GM12878 (cell line): ENCODE data around the gene PDE9A. TPM values are rescaled to one million over a fixed set of nuclear protein-coding genes. Genes with fewer than 3 reads are reported as not detected.

Experiments
- ATAC-seq: fragments of 200-7000 bp; cut with Tn5 transposase; 3 replicates; pipeline ENCODE4 v1.9.1; 2020; ENCODE audit warnings: mild to moderate bottlenecking, moderate library complexity
- BruUV-seq: library from RNA; stranded (reverse); fragments of 400-500 nt; replicated peaks from 2 replicates; lab custom pipeline; 2021; lab: Mats Ljungman, UMichigan
- CTCF ChIA-PET: fragments of 300-600 bp; sonication (Branson Sonifier 250); formaldehyde crosslinking; extraction: SDS; loops from one replicate; lab custom pipeline; 2021; ENCODE audit warnings: inconsistent platforms; lab: Yijun Ruan, JAX
- POLR2A ChIA-PET: fragments of 350-600 bp; formaldehyde crosslinking; extraction: SDS; loops from one replicate; lab custom pipeline; 2021; ENCODE audit warnings: inconsistent platforms; lab: Charles Lee
- RAD21 ChIA-PET: fragments of 300-600 bp; sonication (Branson Sonifier 250); formaldehyde crosslinking; loops from one replicate; lab custom pipeline; 2023; ENCODE audit warnings: antibody characterized with exemption; ENCODE audit not compliant: unreplicated experiment; lab: Charles Lee
- SMC1A ChIA-PET: fragments of 300-600 bp; sonication (Branson Sonifier 250); formaldehyde crosslinking; loops from one replicate; lab custom pipeline; 2023; ENCODE audit not compliant: unreplicated experiment, uncharacterized antibody; lab: Charles Lee
- DNase-seq: peaks from one replicate; pipeline ENCODE4 v3.0.0-alpha.2; 2011; ENCODE audit warnings: low read depth, low spot score
- FAIRE-seq: peaks from 3 replicates; lab custom pipeline; 2011; peaks lifted over from hg19 to GRCh38; lab: Jason Lieb, UNC
- H2AFZ ChIP-seq: 2 replicates; pipeline ENCODE4 v1.6.0; 2011; ENCODE audit warnings: low read depth, low read length, control low read depth; ENCODE audit not compliant: control insufficient read depth
- H3K27ac ChIP-seq: 2 replicates; pipeline ENCODE4 v1.5.1; 2011; ENCODE audit warnings: control low read depth; ENCODE audit not compliant: control insufficient read depth, insufficient read depth
- H3K27me3 ChIP-seq, 2 experiments: replicated peaks in 1 of 2; 2 replicates each; pipeline versions ENCODE4 v1.6.0 to v1.6.1; 2011; ENCODE audit warnings: low read length in 1 of 2; ENCODE audit not compliant: control insufficient read depth in 2 of 2, insufficient read depth in 2 of 2
- H3K36me3 ChIP-seq, 2 experiments: 2 replicates each; pipeline ENCODE4 v1.5.1; 2011; ENCODE audit warnings: low read length in 1 of 2; ENCODE audit not compliant: control insufficient read depth in 2 of 2, insufficient read depth in 2 of 2
- H3K4me1 ChIP-seq: 2 replicates; pipeline ENCODE4 v1.6.1; 2011; ENCODE audit warnings: mild to moderate bottlenecking, low read length, moderate library complexity, mixed read lengths; ENCODE audit not compliant: control insufficient read depth, insufficient read depth
- H3K4me2 ChIP-seq: 2 replicates; pipeline ENCODE4 v1.6.0; 2011; ENCODE audit warnings: control low read depth; ENCODE audit not compliant: control insufficient read depth, insufficient read depth
- H3K4me3 ChIP-seq: fragments of 200-600 bp; sonication (generic); 2 replicates; pipeline ENCODE4 v1.5.1; 2016
- H3K79me2 ChIP-seq: 2 replicates; pipeline ENCODE4 v1.6.0; 2011; ENCODE audit warnings: low read length; ENCODE audit not compliant: control insufficient read depth, insufficient read depth
- H3K9ac ChIP-seq: 2 replicates; pipeline ENCODE4 v1.8.0; 2011; ENCODE audit warnings: low read length, control low read depth, mixed read lengths; ENCODE audit not compliant: control insufficient read depth, insufficient read depth
- H3K9me3 ChIP-seq: replicated peaks from 3 replicates; pipeline ENCODE4 v1.5.1; 2011; ENCODE audit warnings: mild to moderate bottlenecking, low read length; ENCODE audit not compliant: control insufficient read depth, insufficient read depth
- H4K20me1 ChIP-seq: 2 replicates; pipeline ENCODE4 v1.6.0; 2011; ENCODE audit not compliant: control insufficient read depth, insufficient read depth
- BHLHE40 ChIP-seq, 2 experiments: fragments of 450-650 bp in 1 of 2; IDR thresholded peaks; 2 replicates each; pipeline ENCODE4 v1.6.1; 2011 to 2017; ENCODE audit warnings: low read depth in 2 of 2, borderline replicate concordance in 1 of 2, improper control_type of control experiment in 1 of 2, low read length in 1 of 2, mild to moderate bottlenecking in 1 of 2
- CHD1 ChIP-seq: IDR thresholded peaks from 2 replicates; pipeline ENCODE4 v1.6.1; 2012; ENCODE audit warnings: low read depth, low read length, improper control_type of control experiment
- ESRRA ChIP-seq: IDR thresholded peaks from 2 replicates; pipeline ENCODE4 v1.6.1; 2012; ENCODE audit warnings: mild to moderate bottlenecking, low read length, improper control_type of control experiment
- FOXK2 ChIP-seq: fragments of 450-650 bp; IDR thresholded peaks from 2 replicates; pipeline ENCODE4 v1.6.1; 2017; ENCODE audit warnings: mild to moderate bottlenecking, moderate library complexity
- HDAC6 ChIP-seq: fragments of 200-600 bp; sonication (generic); IDR thresholded peaks from one replicate; pipeline ENCODE4 v1.8.0; 2017; ENCODE audit warnings: antibody characterized with exemption; ENCODE audit not compliant: unreplicated experiment
- MYB ChIP-seq: fragments of 150-350 bp; IDR thresholded peaks from 2 replicates; pipeline ENCODE4 v1.6.1; 2014; ENCODE audit warnings: mild to moderate bottlenecking, low read depth, low read length, borderline replicate concordance
- NR2C2 ChIP-seq: IDR thresholded peaks from 2 replicates; pipeline ENCODE4 v1.6.1; 2011; ENCODE audit warnings: borderline replicate concordance, low read depth; ENCODE audit not compliant: control insufficient read depth, insufficient read length
- SRF ChIP-seq, 2 experiments: IDR thresholded peaks; 2 replicates each; pipeline ENCODE4 v1.6.1; 2011; ENCODE audit warnings: low read depth in 2 of 2, low read length in 2 of 2, mild to moderate bottlenecking in 1 of 2, moderate library complexity in 1 of 2
- STAT1 ChIP-seq: fragments of 450-650 bp; conservative IDR thresholded peaks from 2 replicates; pipeline ENCODE4 v1.6.1; 2014; ENCODE audit warnings: antibody characterized with exemption, mild to moderate bottlenecking
- STAT3 ChIP-seq: IDR thresholded peaks from 2 replicates; pipeline ENCODE4 v1.6.1; 2011; ENCODE audit warnings: low read depth, low read length, improper control_type of control experiment
- YBX1 ChIP-seq: fragments of 450-650 bp; IDR thresholded peaks from 2 replicates; pipeline ENCODE4 v1.6.1; 2016; ENCODE audit warnings: antibody characterized with exemption
- ZNF24 ChIP-seq: fragments of 450-650 bp; IDR thresholded peaks from 2 replicates; pipeline ENCODE4 v1.6.1; 2017; ENCODE audit warnings: antibody characterized with exemption, mild to moderate bottlenecking
- WGBS: methylation state at CpG from one replicate; pipeline ENCODE4 v1.1.6; 2016; ENCODE audit warnings: low lambda C conversion rate; ENCODE audit not compliant: insufficient replicate concordance, insufficient coverage; ENCODE audit errors: missing lambda C conversion rate; 5-methylcytosine and 5-hydroxymethylcytosine counted together
- in situ Hi-C: fragments of 300-500 bp; cut with MboI; formaldehyde crosslinking; loops from 9 replicates; pipeline ENCODE4 v1.14.3; 2018; ENCODE audit warnings: mixed read lengths
- intact Hi-C: fragments of 100-400 bp; cut with micrococcal nuclease; formaldehyde crosslinking; loops from one replicate; pipeline ENCODE4 v1.14.2; 2022; ENCODE audit not compliant: unreplicated experiment
- polyA plus RNA-seq, 11 experiments: library from polyadenylated mRNA; depleted of rRNA in 4 of 11; unstranded in 6 of 11; stranded (reverse) in 5 of 11; fragments of >200 nt; fragmentation: Nextera tagmentation in 4 of 11; fragmentation: Illumina TruSeq in 1 of 11; extraction: Ambion mirVana in 4 of 11; extraction: Trizol in 1 of 11; gene quantifications; 1 replicate in 1 of 11; 2 replicates in 10 of 11; pipeline versions ENCODE4 v1.2.1 to v1.2.3, GENCODE V29; 2011 to 2016; ENCODE audit warnings: inconsistent platforms in 2 of 11, missing spikeins in 2 of 11, low read depth in 1 of 11
- total RNA-seq, 4 experiments: library from RNA; depleted of rRNA in 3 of 4; stranded (reverse); fragments of >200 nt in 3 of 4; fragmentation: Illumina TruSeq in 1 of 4; extraction: Trizol in 1 of 4; gene quantifications; 2 replicates each; pipeline versions ENCODE4 v1.2.1 to v1.2.3, GENCODE V29; 2013 to 2021
- TF ChIP-seq, protein P1 (sequence below): IDR thresholded peaks from 2 replicates; pipeline ENCODE4 v1.6.1; 2012; ENCODE audit warnings: improper control_type of control experiment, low read depth, low read length; ENCODE audit not compliant: insufficient replicate concordance
- TF ChIP-seq, protein P2 (sequence below): IDR thresholded peaks from 2 replicates; pipeline ENCODE4 v1.6.1; 2011; ENCODE audit warnings: low read depth, low read length, improper control_type of control experiment, borderline replicate concordance
- TF ChIP-seq, protein P3 (sequence below): fragments of 150-350 bp; IDR thresholded peaks from 2 replicates; pipeline ENCODE4 v1.6.1; 2014; ENCODE audit warnings: mild to moderate bottlenecking, low read depth, low read length
- TF ChIP-seq, protein P4 (sequence below): fragments of 450-650 bp; IDR thresholded peaks from 2 replicates; pipeline ENCODE4 v1.6.1; 2014; ENCODE audit warnings: mild to moderate bottlenecking

Gene PDE9A
- total and polyA plus RNA-seq, 10 of the 15 experiments (the other 5 are each of a cell fraction or from before 2014, with no cell fraction given), result 0.08 to 0.45 (median 0.20) TPM; not detected in 1

DNA sequence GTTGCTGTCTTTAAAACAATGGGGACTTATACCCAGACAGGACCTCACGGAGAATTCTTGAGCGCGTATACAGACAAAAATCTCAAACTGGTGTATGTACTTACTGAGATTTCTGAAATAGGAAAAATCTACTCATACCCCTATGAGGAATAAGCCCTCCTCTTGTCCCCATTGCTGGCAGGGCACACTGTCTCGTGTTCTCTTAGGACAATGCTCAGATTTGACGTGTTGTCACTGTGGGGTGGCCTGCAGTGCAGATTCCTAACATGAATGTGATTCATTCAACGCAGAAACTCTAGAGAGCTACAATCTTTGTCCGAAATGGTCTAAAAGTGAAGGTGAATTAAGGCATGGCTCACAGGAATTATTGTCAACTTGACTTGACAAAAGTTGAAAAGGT lies 31.1 kb upstream of the PDE9A start:
- Histone ChIP-seq H3K27me3 (peaks cover 0 to 3% of the 10 kb centered on the region in 2 experiments; a peak in 3 of 4 replicates), H3K4me2 (no peak overlapping the region), H3K79me2 (no peaks in the 10 kb centered on the region), H3K4me3 (no peak overlapping the region), H3K9ac (no peak overlapping the region), H2AFZ (no peak overlapping the region), H3K36me3 (no peaks in the 10 kb centered on the region), H3K4me1 (no peaks in the 10 kb centered on the region), H3K27ac (no peak overlapping the region), H3K9me3 (no peaks in the 10 kb centered on the region; the same call in 2 of the 3 replicates), H4K20me1 (no peaks in the 10 kb centered on the region)
- ChIA-PET POLR2A (no interaction called here), CTCF (interaction anchor here (1.1 to 1.3 kb wide), 2 partner anchors 22 to 29 kb away, joined by 4 read pairs; no protein-coding TSS in a partner anchor), RAD21 (no interaction called here), SMC1A (no interaction called here)
- TF ChIP-seq, protein P1, sequence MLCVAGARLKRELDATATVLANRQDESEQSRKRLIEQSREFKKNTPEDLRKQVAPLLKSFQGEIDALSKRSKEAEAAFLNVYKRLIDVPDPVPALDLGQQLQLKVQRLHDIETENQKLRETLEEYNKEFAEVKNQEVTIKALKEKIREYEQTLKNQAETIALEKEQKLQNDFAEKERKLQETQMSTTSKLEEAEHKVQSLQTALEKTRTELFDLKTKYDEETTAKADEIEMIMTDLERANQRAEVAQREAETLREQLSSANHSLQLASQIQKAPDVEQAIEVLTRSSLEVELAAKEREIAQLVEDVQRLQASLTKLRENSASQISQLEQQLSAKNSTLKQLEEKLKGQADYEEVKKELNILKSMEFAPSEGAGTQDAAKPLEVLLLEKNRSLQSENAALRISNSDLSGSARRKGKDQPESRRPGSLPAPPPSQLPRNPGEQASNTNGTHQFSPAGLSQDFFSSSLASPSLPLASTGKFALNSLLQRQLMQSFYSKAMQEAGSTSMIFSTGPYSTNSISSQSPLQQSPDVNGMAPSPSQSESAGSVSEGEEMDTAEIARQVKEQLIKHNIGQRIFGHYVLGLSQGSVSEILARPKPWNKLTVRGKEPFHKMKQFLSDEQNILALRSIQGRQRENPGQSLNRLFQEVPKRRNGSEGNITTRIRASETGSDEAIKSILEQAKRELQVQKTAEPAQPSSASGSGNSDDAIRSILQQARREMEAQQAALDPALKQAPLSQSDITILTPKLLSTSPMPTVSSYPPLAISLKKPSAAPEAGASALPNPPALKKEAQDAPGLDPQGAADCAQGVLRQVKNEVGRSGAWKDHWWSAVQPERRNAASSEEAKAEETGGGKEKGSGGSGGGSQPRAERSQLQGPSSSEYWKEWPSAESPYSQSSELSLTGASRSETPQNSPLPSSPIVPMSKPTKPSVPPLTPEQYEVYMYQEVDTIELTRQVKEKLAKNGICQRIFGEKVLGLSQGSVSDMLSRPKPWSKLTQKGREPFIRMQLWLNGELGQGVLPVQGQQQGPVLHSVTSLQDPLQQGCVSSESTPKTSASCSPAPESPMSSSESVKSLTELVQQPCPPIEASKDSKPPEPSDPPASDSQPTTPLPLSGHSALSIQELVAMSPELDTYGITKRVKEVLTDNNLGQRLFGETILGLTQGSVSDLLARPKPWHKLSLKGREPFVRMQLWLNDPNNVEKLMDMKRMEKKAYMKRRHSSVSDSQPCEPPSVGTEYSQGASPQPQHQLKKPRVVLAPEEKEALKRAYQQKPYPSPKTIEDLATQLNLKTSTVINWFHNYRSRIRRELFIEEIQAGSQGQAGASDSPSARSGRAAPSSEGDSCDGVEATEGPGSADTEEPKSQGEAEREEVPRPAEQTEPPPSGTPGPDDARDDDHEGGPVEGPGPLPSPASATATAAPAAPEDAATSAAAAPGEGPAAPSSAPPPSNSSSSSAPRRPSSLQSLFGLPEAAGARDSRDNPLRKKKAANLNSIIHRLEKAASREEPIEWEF, result no peak
- TF ChIP-seq ESRRA, result no peak
- TF ChIP-seq, protein P2, sequence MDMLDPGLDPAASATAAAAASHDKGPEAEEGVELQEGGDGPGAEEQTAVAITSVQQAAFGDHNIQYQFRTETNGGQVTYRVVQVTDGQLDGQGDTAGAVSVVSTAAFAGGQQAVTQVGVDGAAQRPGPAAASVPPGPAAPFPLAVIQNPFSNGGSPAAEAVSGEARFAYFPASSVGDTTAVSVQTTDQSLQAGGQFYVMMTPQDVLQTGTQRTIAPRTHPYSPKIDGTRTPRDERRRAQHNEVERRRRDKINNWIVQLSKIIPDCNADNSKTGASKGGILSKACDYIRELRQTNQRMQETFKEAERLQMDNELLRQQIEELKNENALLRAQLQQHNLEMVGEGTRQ, result no peak
- no peak for TF ChIP-seq NR2C2
- no peak for TF ChIP-seq FOXK2
- TF ChIP-seq, protein P3, sequence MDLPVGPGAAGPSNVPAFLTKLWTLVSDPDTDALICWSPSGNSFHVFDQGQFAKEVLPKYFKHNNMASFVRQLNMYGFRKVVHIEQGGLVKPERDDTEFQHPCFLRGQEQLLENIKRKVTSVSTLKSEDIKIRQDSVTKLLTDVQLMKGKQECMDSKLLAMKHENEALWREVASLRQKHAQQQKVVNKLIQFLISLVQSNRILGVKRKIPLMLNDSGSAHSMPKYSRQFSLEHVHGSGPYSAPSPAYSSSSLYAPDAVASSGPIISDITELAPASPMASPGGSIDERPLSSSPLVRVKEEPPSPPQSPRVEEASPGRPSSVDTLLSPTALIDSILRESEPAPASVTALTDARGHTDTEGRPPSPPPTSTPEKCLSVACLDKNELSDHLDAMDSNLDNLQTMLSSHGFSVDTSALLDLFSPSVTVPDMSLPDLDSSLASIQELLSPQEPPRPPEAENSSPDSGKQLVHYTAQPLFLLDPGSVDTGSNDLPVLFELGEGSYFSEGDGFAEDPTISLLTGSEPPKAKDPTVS, result no peak
- no peak for TF ChIP-seq STAT1
- no peak for TF ChIP-seq HDAC6
- TF ChIP-seq MYB, result no peak
- no peak for TF ChIP-seq YBX1
- TF ChIP-seq, protein P4, sequence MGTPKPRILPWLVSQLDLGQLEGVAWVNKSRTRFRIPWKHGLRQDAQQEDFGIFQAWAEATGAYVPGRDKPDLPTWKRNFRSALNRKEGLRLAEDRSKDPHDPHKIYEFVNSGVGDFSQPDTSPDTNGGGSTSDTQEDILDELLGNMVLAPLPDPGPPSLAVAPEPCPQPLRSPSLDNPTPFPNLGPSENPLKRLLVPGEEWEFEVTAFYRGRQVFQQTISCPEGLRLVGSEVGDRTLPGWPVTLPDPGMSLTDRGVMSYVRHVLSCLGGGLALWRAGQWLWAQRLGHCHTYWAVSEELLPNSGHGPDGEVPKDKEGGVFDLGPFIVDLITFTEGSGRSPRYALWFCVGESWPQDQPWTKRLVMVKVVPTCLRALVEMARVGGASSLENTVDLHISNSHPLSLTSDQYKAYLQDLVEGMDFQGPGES, result no peak
- no peak for TF ChIP-seq SRF (IDR thresholded peaks at IDR 0.05; ENCODE audit: low read depth in 2 of 2, low read length in 2 of 2)
- no peak for TF ChIP-seq CHD1
- TF ChIP-seq ZNF24, result no peak
- TF ChIP-seq STAT3, result no peak
- no peak for TF ChIP-seq BHLHE40 (IDR thresholded peaks at IDR 0.05; ENCODE audit: borderline replicate concordance in 1 of 2, low read depth in 2 of 2, low read length in 1 of 2)
- no peak for ATAC-seq
- no TSS peak for BruUV-seq
- no peak for DNase-seq
- in situ Hi-C loops (no loop called here), intact Hi-C loops (no loop called here)
- 53% methylated on average over 7 of the region's 7 CpGs for WGBS
- no peak for FAIRE-seq
